IMR-90 (cell line): Measurements from ENCODE around the gene OSTN. TPM values are rescaled to one million over a fixed set of nuclear protein-coding genes. Genes with fewer than 3 reads are reported as not detected.

Source experiments
- ATAC-seq: fragments of 200-7000 bp; cut with Tn5 transposase; 2 replicates; pipeline ENCODE4 v1.9.1; 2020; ENCODE audit warnings: low read depth, mild to moderate bottlenecking, moderate library complexity
- BruUV-seq: library from RNA; stranded (reverse); fragments of 400-500 nt; replicated peaks from 2 replicates; lab custom pipeline; 2021; lab: Mats Ljungman, UMichigan
- CTCF ChIA-PET: fragments of 300-600 bp; formaldehyde crosslinking; extraction: SDS; loops from one replicate; lab custom pipeline; 2021; ENCODE audit warnings: antibody characterized with exemption; lab: Yijun Ruan, JAX
- POLR2A ChIA-PET: fragments of 300-600 bp; sonication (Branson Sonifier 250); formaldehyde crosslinking; loops from one replicate; lab custom pipeline; 2022; ENCODE audit warnings: antibody characterized with exemption; ENCODE audit not compliant: unreplicated experiment; lab: Charles Lee
- DNase-seq: peaks from one replicate; pipeline ENCODE4 v3.0.0; 2013
- H2AFZ ChIP-seq: replicated peaks from 2 replicates; pipeline ENCODE3; 2013; ENCODE audit warnings: low read length, mild to moderate bottlenecking; ENCODE audit not compliant: poor library complexity
- H2AK5ac ChIP-seq: 2 replicates; pipeline ENCODE4 v1.6.1; 2013; ENCODE audit warnings: low read depth, low read length, inconsistent platforms
- H2AK9ac ChIP-seq: replicated peaks from 2 replicates; pipeline ENCODE3; 2013; ENCODE audit warnings: mild to moderate bottlenecking, low read depth, low read length, moderate library complexity; ENCODE audit not compliant: poor library complexity
- H2BK120ac ChIP-seq: 2 replicates; pipeline ENCODE4 v1.6.1; 2013; ENCODE audit warnings: low read depth, low read length, inconsistent platforms
- H2BK15ac ChIP-seq: 3 replicates; pipeline ENCODE4 v1.6.1; 2013; ENCODE audit warnings: low read depth, low read length, inconsistent platforms
- H2BK20ac ChIP-seq: 2 replicates; pipeline ENCODE4 v1.6.1; 2013; ENCODE audit warnings: low read depth, mild to moderate bottlenecking, inconsistent platforms, low read length, moderate library complexity
- H2BK5ac ChIP-seq: 2 replicates; pipeline ENCODE4 v1.6.1; 2013; ENCODE audit warnings: mild to moderate bottlenecking, low read depth, low read length, inconsistent platforms; ENCODE audit not compliant: poor library complexity, severe bottlenecking
- H3K14ac ChIP-seq: replicated peaks from 2 replicates; pipeline ENCODE4 v1.6.1; 2013; ENCODE audit warnings: low read depth, low read length, inconsistent platforms
- H3K18ac ChIP-seq: 2 replicates; pipeline ENCODE4 v1.6.1; 2013; ENCODE audit warnings: low read depth, low read length, control low read depth
- H3K23ac ChIP-seq: 2 replicates; pipeline ENCODE4 v1.6.1; 2013; ENCODE audit warnings: low read depth, low read length, inconsistent platforms
- H3K27ac ChIP-seq: 2 replicates; pipeline ENCODE4 v1.5.1; 2013; ENCODE audit warnings: mild to moderate bottlenecking, control low read depth, low read length; ENCODE audit not compliant: insufficient read depth
- H3K27me3 ChIP-seq: 2 replicates; pipeline ENCODE4 v1.6.1; 2013; ENCODE audit warnings: low read length; ENCODE audit not compliant: control insufficient read depth, insufficient read depth
- H3K36me3 ChIP-seq: 2 replicates; pipeline ENCODE4 v1.6.1; 2013; ENCODE audit warnings: low read length, mixed read lengths; ENCODE audit not compliant: control insufficient read depth, insufficient read depth
- H3K4ac ChIP-seq: 2 replicates; pipeline ENCODE4 v1.6.1; 2013; ENCODE audit warnings: low read depth, low read length, inconsistent platforms
- H3K4me1 ChIP-seq: 2 replicates; pipeline ENCODE4 v1.6.1; 2013; ENCODE audit warnings: low read length, mixed read lengths; ENCODE audit not compliant: control insufficient read depth, insufficient read depth
- H3K4me2 ChIP-seq: 2 replicates; pipeline ENCODE4 v1.6.1; 2013; ENCODE audit warnings: low read depth, mild to moderate bottlenecking, control low read depth, low read length, moderate library complexity
- H3K4me3 ChIP-seq: 2 replicates; pipeline ENCODE4 v1.5.1; 2013; ENCODE audit warnings: low read depth, mild to moderate bottlenecking, control low read depth, low read length, moderate library complexity; ENCODE audit not compliant: insufficient read depth
- H3K56ac ChIP-seq: 2 replicates; pipeline ENCODE4 v1.6.1; 2013; ENCODE audit warnings: low read length, inconsistent platforms; ENCODE audit not compliant: insufficient read depth; ENCODE audit errors: extremely low read depth
- H3K79me1 ChIP-seq, 2 experiments: 2 replicates each; pipeline ENCODE4 v1.6.1; 2013; ENCODE audit warnings: low read length in 2 of 2, inconsistent platforms in 1 of 2, low read depth in 1 of 2
- H3K9ac ChIP-seq: 2 replicates; pipeline ENCODE4 v1.6.1; 2013; ENCODE audit warnings: low read depth, low read length, control low read depth
- H3K9me1 ChIP-seq: 2 replicates; pipeline ENCODE4 v1.6.1; 2013; ENCODE audit warnings: low read length, inconsistent platforms; ENCODE audit not compliant: insufficient read depth
- H3K9me3 ChIP-seq: 2 replicates; pipeline ENCODE4 v1.6.1; 2013; ENCODE audit warnings: low read length; ENCODE audit not compliant: control insufficient read depth, insufficient read depth
- H4K20me1 ChIP-seq: 2 replicates; pipeline ENCODE4 v1.6.1; 2013; ENCODE audit warnings: low read length, inconsistent platforms; ENCODE audit not compliant: insufficient read depth
- H4K5ac ChIP-seq: 2 replicates; pipeline ENCODE4 v1.6.1; 2013; ENCODE audit warnings: mild to moderate bottlenecking, low read depth, low read length, control low read depth
- H4K8ac ChIP-seq, 2 experiments: 2 replicates each; pipeline ENCODE4 v1.6.1; 2013; ENCODE audit warnings: low read depth in 2 of 2, low read length in 2 of 2, control low read depth in 1 of 2, inconsistent platforms in 1 of 2
- H4K91ac ChIP-seq: 2 replicates; pipeline ENCODE4 v1.6.1; 2013; ENCODE audit warnings: low read depth, low read length, inconsistent platforms; ENCODE audit not compliant: insufficient read depth
- BHLHE40 ChIP-seq: fragments of 150-350 bp; IDR thresholded peaks from 2 replicates; pipeline ENCODE4 v1.6.1; 2016; ENCODE audit warnings: mild to moderate bottlenecking, low read depth, low read length
- CEBPB ChIP-seq: IDR thresholded peaks from 2 replicates; pipeline ENCODE4 v1.6.1; 2012; ENCODE audit warnings: low read depth, low read length, improper control_type of control experiment
- CHD1 ChIP-seq: IDR thresholded peaks from 2 replicates; pipeline ENCODE4 v1.6.1; 2012; ENCODE audit warnings: low read depth, low read length, improper control_type of control experiment
- FOS ChIP-seq: fragments of 150-350 bp; IDR thresholded peaks from 2 replicates; pipeline ENCODE4 v1.6.1; 2016; ENCODE audit warnings: low read depth, low read length
- MAFK ChIP-seq: IDR thresholded peaks from 2 replicates; pipeline ENCODE4 v1.6.1; 2012; ENCODE audit warnings: low read depth, low read length, improper control_type of control experiment
- MAZ ChIP-seq: IDR thresholded peaks from 2 replicates; pipeline ENCODE4 v1.6.1; 2012; ENCODE audit warnings: low read depth, mild to moderate bottlenecking, low read length, improper control_type of control experiment, moderate library complexity, borderline replicate concordance
- MXI1 ChIP-seq: IDR thresholded peaks from 2 replicates; pipeline ENCODE4 v1.6.1; 2012; ENCODE audit warnings: low read depth, mild to moderate bottlenecking, low read length, moderate library complexity, borderline replicate concordance
- NFE2L2 ChIP-seq: fragments of 150-350 bp; IDR thresholded peaks from 2 replicates; pipeline ENCODE4 v1.6.1; 2016; ENCODE audit warnings: low read depth, mild to moderate bottlenecking, low read length
- POLR2A ChIP-seq: IDR thresholded peaks from 2 replicates; pipeline ENCODE4 v1.6.1; 2012; ENCODE audit warnings: mild to moderate bottlenecking, low read depth, low read length
- RAD21 ChIP-seq: IDR thresholded peaks from 2 replicates; pipeline ENCODE4 v1.6.1; 2012; ENCODE audit warnings: low read length, improper control_type of control experiment
- RCOR1 ChIP-seq: IDR thresholded peaks from 2 replicates; pipeline ENCODE4 v1.6.1; 2012; ENCODE audit warnings: mild to moderate bottlenecking, low read length, improper control_type of control experiment; ENCODE audit not compliant: insufficient replicate concordance
- RFX5 ChIP-seq: IDR thresholded peaks from 2 replicates; pipeline ENCODE4 v1.8.0; 2012; ENCODE audit warnings: low read depth, mild to moderate bottlenecking, low read length, moderate library complexity
- SMC3 ChIP-seq: fragments of 150-350 bp; IDR thresholded peaks from 2 replicates; pipeline ENCODE4 v1.6.1; 2016; ENCODE audit warnings: low read depth, mild to moderate bottlenecking, antibody characterized with exemption, low read length, moderate library complexity
- USF2 ChIP-seq: fragments of 150-350 bp; IDR thresholded peaks from 2 replicates; pipeline ENCODE4 v1.6.1; 2017; ENCODE audit warnings: mild to moderate bottlenecking, antibody characterized with exemption, low read length, low read depth
- whole genome bisulfite sequencing, 2 experiments: methylation state at CpG; one replicate each; pipeline versions ENCODE4 v1.1.5 to v1.1.7; 2013; ENCODE audit warnings: missing lambda C conversion rate in 2 of 2; ENCODE audit not compliant: insufficient read length in 1 of 2; ENCODE audit errors: extremely low coverage in 2 of 2; 5-methylcytosine and 5-hydroxymethylcytosine counted together
- dilution Hi-C: fragments of 300-500 bp; cut with HindIII; formaldehyde crosslinking; loops from one replicate; pipeline ENCODE4 v1.14.3; 2018; ENCODE audit warnings: low sequenced_read_pairs; ENCODE audit not compliant: unreplicated experiment
- in situ Hi-C: fragments of 300-500 bp; cut with MboI; formaldehyde crosslinking; loops from 3 replicates; pipeline ENCODE4 v1.14.3; 2019; ENCODE audit warnings: low sequenced_read_pairs, inconsistent platforms, mixed read lengths
- intact Hi-C: fragments of 100-400 bp; cut with micrococcal nuclease; formaldehyde crosslinking; loops from 2 replicates; pipeline ENCODE4 v1.10.0; 2022
- polyA plus RNA-seq, 3 experiments: library from polyadenylated mRNA; depleted of rRNA; stranded (reverse); fragments of >200 nt; gene quantifications; 2 replicates each; pipeline ENCODE4 v1.2.3, GENCODE V29; 2012; ENCODE audit warnings: low replicate concordance in 1 of 3
- total RNA-seq: library from RNA; depleted of rRNA; stranded (reverse); fragments of >200 nt; gene quantifications from 2 replicates; pipeline ENCODE4 v1.2.3, GENCODE V29; 2012
- TF ChIP-seq, protein P1 (sequence below): fragments of 150-350 bp; IDR thresholded peaks from 2 replicates; pipeline ENCODE4 v1.6.1; 2016; ENCODE audit warnings: low read depth, mild to moderate bottlenecking, low read length, moderate library complexity, borderline replicate concordance
- TF ChIP-seq, protein P2 (sequence below): conservative IDR thresholded peaks from 2 replicates; pipeline ENCODE4 v1.5.1; 2012; ENCODE audit warnings: mild to moderate bottlenecking, low read depth, low read length, improper control_type of control experiment

Gene OSTN
- total and polyA plus RNA-seq, 2 of the 4 experiments (the other 2 are of a cell fraction), result not detected

GRCh38 chr3:191302451-191302850 lies 103.4 kb downstream of the OSTN start:
- DNase-seq, result no peak
- H4K5ac ChIP-seq, result no peak overlapping the region
- H3K4me1 ChIP-seq, result peaks cover 2% of the 10 kb centered on the region; the same call in 1 of the 2 replicates
- H2AFZ ChIP-seq, result no peak overlapping the region
- dilution Hi-C loops, result no loop called here
- H4K8ac ChIP-seq, result no peak overlapping the region
- H3K4me2 ChIP-seq, result no peak overlapping the region
- no peak overlapping the region for H3K4ac ChIP-seq
- H2BK5ac ChIP-seq, result no peak overlapping the region
- ChIA-PET CTCF (no interaction called here), POLR2A (no interaction called here)
- no CpG with 5 or more reads among the region's 2 CpGs for WGBS, 2 experiments
- no peak overlapping the region for H2BK120ac ChIP-seq
- no peaks in the 10 kb centered on the region for H3K9me3 ChIP-seq
- H2AK9ac ChIP-seq, result no peak overlapping the region
- H2BK15ac ChIP-seq, result no peak overlapping the region
- no peak overlapping the region for H3K14ac ChIP-seq
- no peak overlapping the region for H3K23ac ChIP-seq
- H3K56ac ChIP-seq, result no peak overlapping the region
- H3K79me1 ChIP-seq, result no peaks in the 10 kb centered on the region
- no peaks in the 10 kb centered on the region for H3K9me1 ChIP-seq
- no peak overlapping the region for H3K18ac ChIP-seq
- intact Hi-C loops, result no loop called here
- no peak overlapping the region for H3K27ac ChIP-seq
- H3K36me3 ChIP-seq, result no peaks in the 10 kb centered on the region
- BruUV-seq, result no TSS peak
- TF ChIP-seq RFX5 (no peak), RCOR1 (no peak), NFE2L2 (no peak), SMC3 (no peak), BHLHE40 (no peak), CEBPB (no peak), MAZ (no peak), USF2 (no peak), MXI1 (no peak), CHD1 (no peak), RAD21 (no peak), POLR2A (no peak), FOS (no peak), MAFK (no peak)
- TF ChIP-seq, protein P1, sequence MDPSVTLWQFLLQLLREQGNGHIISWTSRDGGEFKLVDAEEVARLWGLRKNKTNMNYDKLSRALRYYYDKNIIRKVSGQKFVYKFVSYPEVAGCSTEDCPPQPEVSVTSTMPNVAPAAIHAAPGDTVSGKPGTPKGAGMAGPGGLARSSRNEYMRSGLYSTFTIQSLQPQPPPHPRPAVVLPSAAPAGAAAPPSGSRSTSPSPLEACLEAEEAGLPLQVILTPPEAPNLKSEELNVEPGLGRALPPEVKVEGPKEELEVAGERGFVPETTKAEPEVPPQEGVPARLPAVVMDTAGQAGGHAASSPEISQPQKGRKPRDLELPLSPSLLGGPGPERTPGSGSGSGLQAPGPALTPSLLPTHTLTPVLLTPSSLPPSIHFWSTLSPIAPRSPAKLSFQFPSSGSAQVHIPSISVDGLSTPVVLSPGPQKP, result no peak
- TF ChIP-seq, protein P2, sequence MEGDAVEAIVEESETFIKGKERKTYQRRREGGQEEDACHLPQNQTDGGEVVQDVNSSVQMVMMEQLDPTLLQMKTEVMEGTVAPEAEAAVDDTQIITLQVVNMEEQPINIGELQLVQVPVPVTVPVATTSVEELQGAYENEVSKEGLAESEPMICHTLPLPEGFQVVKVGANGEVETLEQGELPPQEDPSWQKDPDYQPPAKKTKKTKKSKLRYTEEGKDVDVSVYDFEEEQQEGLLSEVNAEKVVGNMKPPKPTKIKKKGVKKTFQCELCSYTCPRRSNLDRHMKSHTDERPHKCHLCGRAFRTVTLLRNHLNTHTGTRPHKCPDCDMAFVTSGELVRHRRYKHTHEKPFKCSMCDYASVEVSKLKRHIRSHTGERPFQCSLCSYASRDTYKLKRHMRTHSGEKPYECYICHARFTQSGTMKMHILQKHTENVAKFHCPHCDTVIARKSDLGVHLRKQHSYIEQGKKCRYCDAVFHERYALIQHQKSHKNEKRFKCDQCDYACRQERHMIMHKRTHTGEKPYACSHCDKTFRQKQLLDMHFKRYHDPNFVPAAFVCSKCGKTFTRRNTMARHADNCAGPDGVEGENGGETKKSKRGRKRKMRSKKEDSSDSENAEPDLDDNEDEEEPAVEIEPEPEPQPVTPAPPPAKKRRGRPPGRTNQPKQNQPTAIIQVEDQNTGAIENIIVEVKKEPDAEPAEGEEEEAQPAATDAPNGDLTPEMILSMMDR, result no peak
- no peak overlapping the region for H3K9ac ChIP-seq
- H4K20me1 ChIP-seq, result no peaks in the 10 kb centered on the region
- H3K27me3 ChIP-seq, result no peaks in the 10 kb centered on the region
- no peak overlapping the region for H2BK20ac ChIP-seq
- H4K91ac ChIP-seq, result no peak overlapping the region
- H3K4me3 ChIP-seq, result no peak overlapping the region
- no peak overlapping the region for H2AK5ac ChIP-seq
- in situ Hi-C loops, result no loop called here
- no peak for ATAC-seq
